SK-N-SH (cell line): Measurements from ENCODE around the gene PLD3.

Experiments used
- EP300 ChIP-seq, 2 experiments: IDR thresholded peaks; 2 replicates each; pipeline versions ENCODE4 v1.4.0 to v1.6.1; 2012; ENCODE audit warnings: borderline replicate concordance in 1 of 2, low read depth in 1 of 2, low read length in 1 of 2
- FOXM1 ChIP-seq: IDR thresholded peaks from 2 replicates; pipeline ENCODE4 v1.4.0; 2012; ENCODE audit warnings: low read depth, mild to moderate bottlenecking
- MXI1 ChIP-seq: IDR thresholded peaks from 2 replicates; pipeline ENCODE4 v1.6.1; 2012; ENCODE audit warnings: mild to moderate bottlenecking, low read depth, low read length, improper control_type of control experiment
- TF ChIP-seq, protein P1 (sequence below): fragments of 200-600 bp; sonication (generic); IDR thresholded peaks from 2 replicates; pipeline ENCODE4 v1.6.1; 2017; ENCODE audit warnings: antibody characterized with exemption, mild to moderate bottlenecking, moderate library complexity

DNA sequence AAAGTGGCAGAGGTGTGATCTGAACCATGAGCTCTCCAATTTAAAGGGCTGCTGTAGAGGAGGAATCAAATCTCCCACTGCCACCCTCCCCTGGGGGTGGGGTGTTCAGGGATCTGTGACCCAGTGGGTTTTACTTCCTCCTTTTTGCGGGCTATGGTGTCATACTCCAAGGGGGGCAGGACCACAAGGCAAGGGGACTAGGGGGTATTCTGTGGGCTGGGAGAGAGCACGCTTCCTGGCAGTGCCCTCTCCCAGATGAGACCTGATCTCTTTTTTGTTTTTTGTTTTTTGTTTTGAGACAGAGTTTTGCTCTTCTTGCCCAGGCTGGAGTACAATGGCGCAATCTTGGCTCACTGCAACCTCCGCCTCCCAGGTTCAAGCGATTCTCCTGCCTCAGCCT lies 10.3 kb downstream of the PLD3 start:
- TF ChIP-seq EP300 (IDR thresholded peaks at IDR 0.05; ENCODE audit: borderline replicate concordance in 1 of 2, low read depth in 1 of 2, low read length in 1 of 2) (no peak), FOXM1 (no peak), MXI1 (no peak)
- TF ChIP-seq, protein P1, sequence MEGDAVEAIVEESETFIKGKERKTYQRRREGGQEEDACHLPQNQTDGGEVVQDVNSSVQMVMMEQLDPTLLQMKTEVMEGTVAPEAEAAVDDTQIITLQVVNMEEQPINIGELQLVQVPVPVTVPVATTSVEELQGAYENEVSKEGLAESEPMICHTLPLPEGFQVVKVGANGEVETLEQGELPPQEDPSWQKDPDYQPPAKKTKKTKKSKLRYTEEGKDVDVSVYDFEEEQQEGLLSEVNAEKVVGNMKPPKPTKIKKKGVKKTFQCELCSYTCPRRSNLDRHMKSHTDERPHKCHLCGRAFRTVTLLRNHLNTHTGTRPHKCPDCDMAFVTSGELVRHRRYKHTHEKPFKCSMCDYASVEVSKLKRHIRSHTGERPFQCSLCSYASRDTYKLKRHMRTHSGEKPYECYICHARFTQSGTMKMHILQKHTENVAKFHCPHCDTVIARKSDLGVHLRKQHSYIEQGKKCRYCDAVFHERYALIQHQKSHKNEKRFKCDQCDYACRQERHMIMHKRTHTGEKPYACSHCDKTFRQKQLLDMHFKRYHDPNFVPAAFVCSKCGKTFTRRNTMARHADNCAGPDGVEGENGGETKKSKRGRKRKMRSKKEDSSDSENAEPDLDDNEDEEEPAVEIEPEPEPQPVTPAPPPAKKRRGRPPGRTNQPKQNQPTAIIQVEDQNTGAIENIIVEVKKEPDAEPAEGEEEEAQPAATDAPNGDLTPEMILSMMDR: no peak
